ENCODE data around the gene NCK1.

DNA sequence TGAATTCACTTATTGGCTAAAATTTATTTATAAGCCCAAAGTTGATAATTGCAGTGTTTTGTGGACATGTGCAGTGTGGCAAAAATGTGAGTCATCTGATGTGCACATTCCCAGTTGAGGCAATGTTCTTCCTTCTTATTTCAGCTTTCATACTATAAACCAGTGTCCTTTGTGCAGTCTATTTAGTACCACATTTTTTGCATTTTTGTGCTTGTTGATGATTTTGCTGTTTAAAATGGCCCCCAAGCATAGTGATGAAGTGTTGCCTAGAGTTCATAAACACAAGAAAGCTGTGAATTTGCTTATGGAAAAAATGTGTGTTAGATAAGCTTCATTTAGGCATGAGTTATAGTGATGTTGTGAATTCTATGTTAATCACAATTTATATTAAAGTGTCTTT lies 76.3 kb downstream of the NCK1 start:
- no peak for TF ChIP-seq EZH2 (IDR thresholded peaks at IDR 0.05; ENCODE audit: borderline replicate concordance, low read length)
- TF ChIP-seq, protein P1, sequence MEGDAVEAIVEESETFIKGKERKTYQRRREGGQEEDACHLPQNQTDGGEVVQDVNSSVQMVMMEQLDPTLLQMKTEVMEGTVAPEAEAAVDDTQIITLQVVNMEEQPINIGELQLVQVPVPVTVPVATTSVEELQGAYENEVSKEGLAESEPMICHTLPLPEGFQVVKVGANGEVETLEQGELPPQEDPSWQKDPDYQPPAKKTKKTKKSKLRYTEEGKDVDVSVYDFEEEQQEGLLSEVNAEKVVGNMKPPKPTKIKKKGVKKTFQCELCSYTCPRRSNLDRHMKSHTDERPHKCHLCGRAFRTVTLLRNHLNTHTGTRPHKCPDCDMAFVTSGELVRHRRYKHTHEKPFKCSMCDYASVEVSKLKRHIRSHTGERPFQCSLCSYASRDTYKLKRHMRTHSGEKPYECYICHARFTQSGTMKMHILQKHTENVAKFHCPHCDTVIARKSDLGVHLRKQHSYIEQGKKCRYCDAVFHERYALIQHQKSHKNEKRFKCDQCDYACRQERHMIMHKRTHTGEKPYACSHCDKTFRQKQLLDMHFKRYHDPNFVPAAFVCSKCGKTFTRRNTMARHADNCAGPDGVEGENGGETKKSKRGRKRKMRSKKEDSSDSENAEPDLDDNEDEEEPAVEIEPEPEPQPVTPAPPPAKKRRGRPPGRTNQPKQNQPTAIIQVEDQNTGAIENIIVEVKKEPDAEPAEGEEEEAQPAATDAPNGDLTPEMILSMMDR (IDR thresholded peaks at IDR 0.05; ENCODE audit: low read length) = no peak
